ENCODE measurements around the gene BIRC6. TPM values are rescaled to one million over a fixed set of nuclear protein-coding genes. Genes with fewer than 3 reads are reported as not detected.
A peak's percentile ranks its signal among the peaks of the same experiment; 100 is the strongest.

BIRC6 gene
- total RNA-seq, 8 experiments from 2014 or later: 65.1 to 156 (median 78.9) TPM

DNA sequence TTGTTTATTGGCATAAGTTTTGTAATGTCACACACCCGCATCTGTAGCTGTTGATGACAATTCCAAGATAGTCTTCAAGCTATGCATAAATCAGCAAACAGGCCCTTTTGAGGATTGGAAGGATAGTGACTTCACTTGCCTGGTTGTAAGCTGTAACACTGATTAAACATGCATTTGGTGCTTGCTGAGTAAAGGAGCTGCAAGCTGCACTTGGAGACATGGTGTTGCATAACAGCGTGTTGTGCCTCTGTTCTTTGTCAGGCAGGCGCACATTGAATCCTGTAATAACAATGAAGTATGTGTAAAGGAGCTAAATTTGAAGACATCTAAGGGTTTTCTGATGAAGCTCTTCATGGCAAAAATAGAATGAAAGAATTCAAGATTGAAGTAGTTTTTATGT, 202.3 kb downstream of the BIRC6 start:
- no peak overlapping the region for H3K4me3 ChIP-seq
- H3K27ac ChIP-seq: peak overlapping the region; percentile 3 to 72
- H3K4me1 ChIP-seq (replicated peaks in 1 of 2): peaks cover 11 to 23% of the 10 kb centered on the region in 2 donors
- 33 to 100% (median 77%) methylated on average over 1 to 3 of the region's 3 CpGs; no CpG with 5 or more reads in 1 of the 10 experiments for WGBS, 10 experiments
- ATAC-seq (replicated peaks in 6 of 8): peak in 7 of 8 experiments; percentile 82 to 98 (median 93)
- in situ Hi-C loops (cut with MboI; ENCODE audit: low pct_unique_long_range_greater_than_20kb in 2 of 9, low sequenced_read_pairs in 9 of 9, unreplicated experiment in 9 of 9): no loop called here

DNA sequence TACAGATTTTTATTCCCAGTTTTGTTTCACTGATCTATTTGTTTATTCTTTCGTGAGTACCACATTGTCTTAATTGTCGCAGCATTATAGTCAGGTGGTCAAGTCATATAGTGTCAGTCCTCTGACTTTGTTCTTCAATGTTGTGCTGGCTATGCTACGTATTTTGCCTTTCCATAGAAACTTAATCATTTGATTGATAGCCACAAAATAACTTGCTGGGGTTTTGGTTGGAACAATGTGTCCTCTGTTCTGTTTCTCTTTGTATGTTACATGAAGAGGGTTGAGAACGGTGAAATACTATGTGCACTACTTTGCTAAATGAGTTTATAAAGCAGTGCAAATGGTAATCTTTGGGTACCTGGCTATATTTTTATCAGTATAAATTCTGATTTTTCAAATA, 206.1 kb downstream of the BIRC6 start:
- ATAC-seq (replicated peaks in 6 of 8): no peak
- H3K27ac ChIP-seq: no peak overlapping the region
- in situ Hi-C loops (cut with MboI; ENCODE audit: low pct_unique_long_range_greater_than_20kb in 2 of 9, low sequenced_read_pairs in 9 of 9, unreplicated experiment in 9 of 9): no loop called here
- no peak overlapping the region for H3K4me3 ChIP-seq
- peaks cover 10 to 18% of the 10 kb centered on the region in 2 donors for H3K4me1 ChIP-seq (replicated peaks in 1 of 2)
- WGBS, 10 experiments: 60 to 100% (median 91%) methylated on average over 1 to 4 of the region's 4 CpGs

- WGBS, 10 experiments: 50 to 100% (median 78%) methylated on average over 1 to 2 of the region's 2 CpGs; no CpG with 5 or more reads in 1 of the 10 experiments
- H3K4me1 ChIP-seq (replicated peaks in 1 of 2): peaks cover 0 to 4% of the 10 kb centered on the region in 2 donors
- no peak overlapping the region for H3K4me3 ChIP-seq
- in situ Hi-C loops (cut with MboI; ENCODE audit: low pct_unique_long_range_greater_than_20kb in 2 of 9, low sequenced_read_pairs in 9 of 9, unreplicated experiment in 9 of 9): no loop called here
- peak in 2 of 8 experiments; percentile 77 to 82 for ATAC-seq (replicated peaks in 6 of 8)
- no peak overlapping the region for H3K27ac ChIP-seq
Measured at GRCh38 chr2:32564417-32565035, 207.7 kb downstream of the BIRC6 start.

DNA sequence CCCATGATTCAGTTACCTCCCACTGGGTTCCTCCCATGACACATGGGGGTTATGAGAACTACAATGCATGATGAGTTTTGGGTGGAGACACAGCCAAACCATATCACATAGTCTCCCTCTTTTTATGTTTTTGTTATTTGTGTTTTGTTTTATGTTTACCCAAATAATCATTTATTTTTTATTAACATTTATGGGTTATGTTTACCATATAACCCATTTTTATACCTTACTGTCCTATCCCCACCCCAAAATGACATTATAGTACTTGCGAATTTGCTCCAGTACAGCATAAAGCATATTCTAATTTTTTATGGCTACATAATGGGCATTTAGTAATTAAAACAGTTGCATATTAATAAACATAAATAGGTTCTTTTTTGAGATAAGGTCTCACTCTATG, 209.1 kb downstream of the BIRC6 start:
- WGBS, 10 experiments: 67 to 100% (median 100%) methylated on average over 1 of the region's 1 CpG; no CpG with 5 or more reads in 1 of the 10 experiments
- no peak overlapping the region for H3K4me3 ChIP-seq
- no peak overlapping the region for H3K27ac ChIP-seq
- ATAC-seq (replicated peaks in 6 of 8): no peak
- no peaks in the 10 kb centered on the region for H3K4me1 ChIP-seq (replicated peaks in 1 of 2)
- in situ Hi-C loops (cut with MboI; ENCODE audit: low pct_unique_long_range_greater_than_20kb in 2 of 9, low sequenced_read_pairs in 9 of 9, unreplicated experiment in 9 of 9): no loop called here

GRCh38 chr2:32572030-32572429, 215.2 kb downstream of the BIRC6 start:
- 79 to 97% (median 90%) methylated on average over 1 to 3 of the region's 3 CpGs for WGBS, 10 experiments
- in situ Hi-C loops (cut with MboI; ENCODE audit: low pct_unique_long_range_greater_than_20kb in 2 of 9, low sequenced_read_pairs in 9 of 9, unreplicated experiment in 9 of 9): no loop called here
- ATAC-seq (replicated peaks in 6 of 8): no peak
- H3K4me1 ChIP-seq (replicated peaks in 1 of 2): no peaks in the 10 kb centered on the region
- H3K4me3 ChIP-seq: no peak overlapping the region
- no peak overlapping the region for H3K27ac ChIP-seq

DNA sequence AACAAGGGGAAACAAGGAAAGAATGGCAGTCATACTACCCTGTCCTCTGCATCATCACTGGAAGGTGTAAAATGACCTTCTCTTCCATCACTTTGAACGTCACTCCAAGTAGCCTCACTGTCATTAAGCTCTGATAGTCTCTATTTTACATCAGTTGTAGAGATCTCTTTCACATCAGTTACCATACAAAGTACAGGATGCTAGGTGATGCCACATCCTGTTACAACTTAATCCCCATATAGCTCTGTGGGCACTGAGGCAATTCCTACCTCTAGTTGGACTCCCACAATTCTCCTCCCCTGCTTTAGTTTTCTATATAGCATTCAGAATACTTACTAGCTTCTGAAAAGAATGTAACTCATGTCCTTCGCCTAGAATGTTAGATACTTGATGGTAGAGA, 215.9 kb downstream of the BIRC6 start:
- no peak overlapping the region for H3K27ac ChIP-seq
- no peak overlapping the region for H3K4me3 ChIP-seq
- no peak for ATAC-seq (replicated peaks in 6 of 8)
- 72 to 100% (median 100%) methylated on average over 1 to 2 of the region's 2 CpGs; no CpG with 5 or more reads in 1 of the 10 experiments for WGBS, 10 experiments
- in situ Hi-C loops (cut with MboI; ENCODE audit: low pct_unique_long_range_greater_than_20kb in 2 of 9, low sequenced_read_pairs in 9 of 9, unreplicated experiment in 9 of 9): no loop called here
- H3K4me1 ChIP-seq (replicated peaks in 1 of 2): no peaks in the 10 kb centered on the region

- 40 to 100% (median 91%) methylated on average over 1 to 3 of the region's 3 CpGs; no CpG with 5 or more reads in 1 of the 10 experiments for WGBS, 10 experiments
- ATAC-seq (replicated peaks in 6 of 8): no peak
- Histone ChIP-seq H3K27ac (no peak overlapping the region), H3K4me1 (replicated peaks in 1 of 2) (no peaks in the 10 kb centered on the region), H3K4me3 (no peak overlapping the region)
- in situ Hi-C loops (cut with MboI; ENCODE audit: low pct_unique_long_range_greater_than_20kb in 2 of 9, low sequenced_read_pairs in 9 of 9, unreplicated experiment in 9 of 9): no loop called here
Measured at GRCh38 chr2:32591669-32592463, 235.0 kb downstream of the BIRC6 start.

DNA sequence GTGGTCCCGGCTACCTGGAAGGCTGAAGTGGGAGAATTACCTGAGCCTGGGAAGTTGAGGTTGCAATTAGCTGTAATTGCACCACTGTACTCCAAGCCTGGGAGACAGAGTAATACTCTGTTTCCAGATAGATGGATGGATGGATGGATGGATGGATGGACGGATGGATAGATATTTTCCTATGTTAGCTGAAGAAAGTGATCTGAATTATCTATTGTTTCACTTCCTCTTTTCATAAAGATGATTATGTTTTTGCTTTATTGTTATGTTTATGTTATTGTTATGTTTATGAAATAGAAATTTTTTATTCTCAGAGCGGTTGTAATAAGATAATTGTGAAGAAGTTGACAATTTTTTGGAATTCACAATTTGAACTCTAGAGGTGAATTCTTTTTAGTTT, 237.8 kb downstream of the BIRC6 start:
- in situ Hi-C loops (cut with MboI; ENCODE audit: low pct_unique_long_range_greater_than_20kb in 2 of 9, low sequenced_read_pairs in 9 of 9, unreplicated experiment in 9 of 9): no loop called here
- no peak overlapping the region for H3K4me3 ChIP-seq
- 60 to 100% (median 94%) methylated on average over 1 to 3 of the region's 3 CpGs; no CpG with 5 or more reads in 2 of the 10 experiments for WGBS, 10 experiments
- no peak for ATAC-seq (replicated peaks in 6 of 8)
- H3K27ac ChIP-seq: no peak overlapping the region
- no peaks in the 10 kb centered on the region for H3K4me1 ChIP-seq (replicated peaks in 1 of 2)

DNA sequence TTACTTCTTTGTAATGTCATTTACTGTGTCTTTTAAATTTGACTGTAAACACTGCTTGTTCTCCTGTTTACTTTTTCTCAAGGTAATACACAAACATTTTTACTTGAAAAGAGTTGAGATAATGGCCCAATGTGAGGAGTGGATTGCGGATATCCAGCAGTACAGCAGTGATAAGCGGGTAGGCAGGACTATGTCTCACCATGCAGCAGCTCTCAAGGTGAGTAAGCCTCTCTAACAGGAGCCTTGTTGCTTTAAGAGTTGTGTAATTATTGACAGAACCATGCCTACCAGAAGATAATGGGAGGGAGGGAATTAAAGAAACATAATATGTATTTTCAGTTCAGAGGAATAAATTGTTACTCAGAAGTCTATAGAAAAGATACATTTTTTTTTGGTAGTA, 254.5 kb downstream of the BIRC6 start:
- 86 to 100% (median 100%) methylated on average over 1 to 2 of the region's 2 CpGs; no CpG with 5 or more reads in 2 of the 10 experiments for WGBS, 10 experiments
- ATAC-seq (replicated peaks in 6 of 8): no peak
- no peaks in the 10 kb centered on the region for H3K4me1 ChIP-seq (replicated peaks in 1 of 2)
- in situ Hi-C loops (cut with MboI; ENCODE audit: low pct_unique_long_range_greater_than_20kb in 2 of 9, low sequenced_read_pairs in 9 of 9, unreplicated experiment in 9 of 9): no loop called here
- no peak overlapping the region for H3K4me3 ChIP-seq
- H3K27ac ChIP-seq: no peak overlapping the region

GRCh38 chr2:32611771-32612170, 254.9 kb downstream of the BIRC6 start:
- Histone ChIP-seq H3K4me3 (no peak overlapping the region), H3K4me1 (replicated peaks in 1 of 2) (no peaks in the 10 kb centered on the region), H3K27ac (no peak overlapping the region)
- ATAC-seq (replicated peaks in 6 of 8): no peak
- in situ Hi-C loops (cut with MboI; ENCODE audit: low pct_unique_long_range_greater_than_20kb in 2 of 9, low sequenced_read_pairs in 9 of 9, unreplicated experiment in 9 of 9): no loop called here
- 40 to 100% (median 90%) methylated on average over 1 of the region's 1 CpG; no CpG with 5 or more reads in 6 of the 10 experiments for WGBS, 10 experiments

GRCh38 chr2:32614084-32614483, 257.3 kb downstream of the BIRC6 start:
- no peak for ATAC-seq (replicated peaks in 6 of 8)
- in situ Hi-C loops (cut with MboI; ENCODE audit: low pct_unique_long_range_greater_than_20kb in 2 of 9, low sequenced_read_pairs in 9 of 9, unreplicated experiment in 9 of 9): no loop called here
- Histone ChIP-seq H3K4me3 (no peak overlapping the region), H3K4me1 (replicated peaks in 1 of 2) (no peaks in the 10 kb centered on the region), H3K27ac (no peak overlapping the region)
- WGBS, 10 experiments: 100% methylated on average over 1 of the region's 1 CpG; no CpG with 5 or more reads in 2 of the 10 experiments

DNA sequence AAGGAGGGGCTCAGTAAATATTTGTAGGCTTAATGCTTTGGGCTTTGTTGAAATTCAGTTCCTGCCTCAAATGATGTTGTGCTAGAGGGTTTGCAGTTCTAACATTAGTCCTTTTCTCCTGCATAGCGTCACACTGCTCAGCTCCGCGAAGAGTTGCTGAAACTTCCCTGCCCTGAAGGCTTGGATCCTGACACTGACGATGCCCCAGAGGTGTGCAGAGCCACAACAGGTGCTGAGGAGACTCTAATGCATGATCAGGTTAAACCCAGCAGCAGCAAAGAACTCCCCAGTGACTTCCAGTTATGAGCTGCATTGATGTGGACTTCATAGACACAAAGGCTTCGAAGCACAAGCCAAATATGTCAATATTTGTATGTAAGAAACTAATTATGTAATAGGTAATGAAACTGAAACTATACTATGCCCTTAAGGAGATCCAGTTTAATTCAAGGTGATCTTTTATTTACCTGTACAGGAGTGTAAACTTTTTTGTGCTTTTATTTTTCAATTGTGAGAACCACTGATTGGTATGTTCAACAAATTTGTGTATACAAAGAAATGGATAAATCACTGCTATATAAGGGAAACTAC, 260.9 kb downstream of the BIRC6 start:
- Histone ChIP-seq H3K4me3 (no peak overlapping the region), H3K4me1 (replicated peaks in 1 of 2) (no peaks in the 10 kb centered on the region), H3K27ac (no peak overlapping the region)
- no peak for ATAC-seq (replicated peaks in 6 of 8)
- WGBS, 10 experiments: 80 to 100% (median 91%) methylated on average over 1 to 4 of the region's 5 CpGs; no CpG with 5 or more reads in 1 of the 10 experiments
- in situ Hi-C loops (cut with MboI; ENCODE audit: low pct_unique_long_range_greater_than_20kb in 2 of 9, low sequenced_read_pairs in 9 of 9, unreplicated experiment in 9 of 9): no loop called here

DNA sequence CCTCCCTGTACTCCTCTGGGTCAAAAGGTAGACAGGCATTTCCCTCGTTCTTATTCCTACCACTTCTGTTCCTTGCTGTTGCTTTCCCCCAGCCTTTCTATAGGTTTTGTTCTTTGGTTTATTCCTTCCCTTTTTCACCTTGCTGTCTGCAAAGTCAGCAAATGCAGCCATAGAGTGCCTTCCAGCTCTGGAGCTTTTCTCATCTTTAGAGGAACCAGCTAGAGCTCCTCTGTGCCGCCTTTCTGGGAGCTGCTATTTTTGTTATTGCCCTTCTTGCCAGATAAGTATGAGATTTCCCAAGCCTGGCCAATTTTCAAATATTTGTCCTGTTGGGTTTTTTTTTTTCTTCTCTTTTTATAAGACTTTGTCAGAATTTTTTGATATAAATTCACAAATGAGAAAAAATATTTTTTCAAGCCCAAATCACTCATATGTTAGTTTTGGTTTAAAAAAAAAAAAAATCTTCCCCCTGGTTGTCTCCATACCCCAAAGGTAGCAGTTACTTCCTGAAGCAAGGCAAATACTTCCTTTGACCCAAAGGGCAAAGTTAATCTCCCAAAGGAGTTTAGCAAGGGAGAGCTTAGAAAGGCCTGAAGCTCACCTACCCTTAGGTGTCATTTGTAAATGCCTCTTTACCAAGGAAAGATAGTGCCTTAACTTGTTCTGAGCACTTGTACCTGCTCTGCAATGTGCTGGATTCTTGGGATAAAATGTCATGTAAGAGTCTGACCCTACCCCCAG, 265.9 kb downstream of the BIRC6 start:
- in situ Hi-C loops (cut with MboI; ENCODE audit: low pct_unique_long_range_greater_than_20kb in 2 of 9, low sequenced_read_pairs in 9 of 9, unreplicated experiment in 9 of 9): no loop called here
- Histone ChIP-seq H3K27ac (no peak overlapping the region), H3K4me3 (no peak overlapping the region), H3K4me1 (replicated peaks in 1 of 2) (no peaks in the 10 kb centered on the region)
- no peak for ATAC-seq (replicated peaks in 6 of 8)
- 0 to 100% (median 80%) methylated on average over 1 to 2 of the region's 2 CpGs; no CpG with 5 or more reads in 1 of the 10 experiments for WGBS, 10 experiments

Data from motor neuron (in vitro differentiated cells).